ENCODE measurements around the gene MPPED1.

DNA sequence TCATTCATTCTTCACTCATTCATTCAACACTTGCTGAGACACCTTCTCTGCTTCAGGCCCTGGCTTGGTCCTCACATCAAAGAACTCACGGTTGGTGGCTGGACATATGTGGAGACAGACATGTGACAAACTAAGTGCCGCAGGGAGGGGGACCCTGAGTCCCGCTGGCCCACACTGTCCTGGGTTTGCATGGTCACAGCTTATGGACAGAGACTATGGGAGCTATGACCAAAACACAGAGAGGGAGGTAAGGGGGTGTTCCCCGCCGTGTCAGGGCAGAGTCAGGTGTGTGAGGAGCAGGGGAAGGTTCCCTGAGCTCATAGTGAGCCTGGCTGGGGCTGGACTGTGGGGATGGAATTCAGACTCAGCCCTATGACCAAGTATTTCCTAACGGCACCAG is 123.1 kb downstream of the MPPED1 start:
- TF ChIP-seq POLR2AphosphoS5 (IDR thresholded peaks at IDR 0.05; ENCODE audit: low read depth, low read length): no peak
- no peak for TF ChIP-seq TAF1 (IDR thresholded peaks at IDR 0.05; ENCODE audit: low read depth, low read length)
- TF ChIP-seq POLR2A (IDR thresholded peaks at IDR 0.05; ENCODE audit: low read depth, low read length): no peak
- TF ChIP-seq SPI1 (IDR thresholded peaks at IDR 0.05; ENCODE audit: low read depth, low read length): no peak
- no peak for TF ChIP-seq POU2F2 (IDR thresholded peaks at IDR 0.05; ENCODE audit: low read depth, low read length)

All from GM12891 (cell line).